Naive thymus-derived CD4-positive, alpha-beta T cell (primary cell): ENCODE data around the gene VAV2. TPM values are rescaled to one million over a fixed set of nuclear protein-coding genes. Genes with fewer than 3 reads are reported as not detected.

Experiments
- ATAC-seq: fragments of 150-1000 bp; cut with Tn5 transposase; 2 replicates; pipeline ENCODE4 v1.10.0; 2021; ENCODE audit warnings: mild to moderate bottlenecking, moderate library complexity
- CTCF ChIA-PET: fragments of 350-600 bp; sonication (Branson Sonifier 250); formaldehyde crosslinking; loops from one replicate; lab custom pipeline; 2021; ENCODE audit warnings: antibody characterized with exemption; lab: Charles Lee
- POLR2A ChIA-PET: fragments of 350-600 bp; sonication (Branson Sonifier 250); formaldehyde crosslinking; loops from one replicate; lab custom pipeline; 2021; ENCODE audit warnings: antibody characterized with exemption, inconsistent platforms; lab: Charles Lee
- DNase-seq, 9 donors: peaks; one replicate each; pipeline versions ENCODE4 v3.0.0 to v3.0.0-alpha.2; 2020 to 2022; ENCODE audit warnings: mixed read lengths in 1 of 9
- H3K27ac ChIP-seq: one replicate; pipeline ENCODE4 v1.7.0; 2013; ENCODE audit warnings: mild to moderate bottlenecking, low read depth, low read length, moderate library complexity
- H3K27me3 ChIP-seq, 2 donors: one replicate each; pipeline ENCODE4 v1.7.0; 2013; ENCODE audit warnings: low read length in 2 of 2, mild to moderate bottlenecking in 2 of 2, moderate library complexity in 2 of 2; ENCODE audit not compliant: control insufficient read depth in 2 of 2, insufficient read depth in 2 of 2
- H3K36me3 ChIP-seq, 3 experiments: 1 replicate in 2 of 3; 2 replicates in 1 of 3; pipeline ENCODE4 v1.7.0; 2013; ENCODE audit warnings: low read length in 3 of 3, mild to moderate bottlenecking in 3 of 3, moderate library complexity in 1 of 3; ENCODE audit not compliant: insufficient read depth in 3 of 3, control insufficient read depth in 2 of 3
- H3K4me1 ChIP-seq, 2 donors: one replicate each; pipeline ENCODE4 v1.7.0; 2013; ENCODE audit warnings: low read length in 2 of 2, mild to moderate bottlenecking in 2 of 2, moderate library complexity in 1 of 2; ENCODE audit not compliant: control insufficient read depth in 2 of 2, insufficient read depth in 2 of 2
- H3K4me3 ChIP-seq: 2 replicates; pipeline ENCODE4 v1.7.0; 2013; ENCODE audit warnings: mild to moderate bottlenecking, low read length
- H3K9me3 ChIP-seq, 3 experiments: 1 replicate in 2 of 3; 2 replicates in 1 of 3; pipeline ENCODE4 v1.7.0; 2013; ENCODE audit warnings: low read length in 3 of 3; ENCODE audit not compliant: control insufficient read depth in 2 of 3
- H3K27ac Mint-ChIP-seq, 9 donors: one replicate each; pipeline ENCODE4 v1.8.0; 2020 to 2022; ENCODE audit warnings: mixed read lengths in 9 of 9, mild to moderate bottlenecking in 8 of 9, moderate library complexity in 5 of 9, inconsistent platforms in 2 of 9
- H3K27me3 Mint-ChIP-seq, 5 donors: one replicate each; pipeline ENCODE4 v1.8.0; 2021 to 2022; ENCODE audit warnings: mixed read lengths in 5 of 5, mild to moderate bottlenecking in 1 of 5
- H3K36me3 Mint-ChIP-seq, 5 donors: one replicate each; pipeline ENCODE4 v1.8.0; 2020 to 2022; ENCODE audit warnings: mixed read lengths in 5 of 5, mild to moderate bottlenecking in 3 of 5, inconsistent platforms in 1 of 5
- H3K4me1 Mint-ChIP-seq, 7 donors: one replicate each; pipeline ENCODE4 v1.8.0; 2020 to 2022; ENCODE audit warnings: mixed read lengths in 7 of 7, mild to moderate bottlenecking in 3 of 7, inconsistent platforms in 1 of 7
- H3K4me3 Mint-ChIP-seq, 10 donors: one replicate each; pipeline ENCODE4 v1.8.0; 2020 to 2022; ENCODE audit warnings: mild to moderate bottlenecking in 10 of 10, mixed read lengths in 10 of 10, moderate library complexity in 6 of 10, inconsistent platforms in 2 of 10
- H3K9me3 Mint-ChIP-seq, 11 donors: one replicate each; pipeline ENCODE4 v1.8.0; 2020 to 2022; ENCODE audit warnings: mixed read lengths in 11 of 11, mild to moderate bottlenecking in 4 of 11, inconsistent platforms in 1 of 11, moderate library complexity in 1 of 11
- intact Hi-C, 2 donors: fragments of 100-400 bp; cut with micrococcal nuclease; formaldehyde crosslinking; loops; one replicate each; pipeline ENCODE4 v1.15.1; 2023
- polyA plus RNA-seq, 2 donors: library from polyadenylated mRNA; unstranded; fragments of 300-500 nt; fragmentation: Illumina TruSeq; gene quantifications; one replicate each; pipeline ENCODE4 v1.2.3, GENCODE V29; 2021
- total RNA-seq, 6 experiments: library from RNA in 5 of 6; stranded (reverse) in 5 of 6; gene quantifications; 1 replicate in 5 of 6; 2 replicates in 1 of 6; pipeline ENCODE4 v1.2.3 and lab custom pipeline; 2021 to 2026

The VAV2 gene
- total and polyA plus RNA-seq, 7 experiments from 2014 or later = 0.18 to 14.4 (median 1.9) TPM

DNA sequence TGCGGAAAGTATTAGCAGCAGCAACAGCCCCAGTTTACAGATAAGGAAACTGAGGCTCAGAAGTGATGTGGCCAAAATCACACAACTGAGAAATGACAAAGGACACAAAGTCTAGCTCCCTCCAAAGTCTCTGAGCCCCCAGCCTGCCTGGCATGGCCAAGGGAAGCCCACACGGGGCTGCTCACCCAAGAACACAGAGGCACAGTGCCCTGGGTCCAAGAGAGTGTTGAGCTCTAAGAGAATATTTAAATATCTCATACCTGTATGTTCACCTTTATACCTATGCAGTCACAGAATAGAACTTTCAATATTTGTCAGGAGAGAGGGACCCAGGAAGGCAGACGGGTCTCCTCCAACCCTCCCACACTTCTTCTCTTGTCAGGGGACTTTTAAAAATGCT, 16.6 kb downstream of the VAV2 start:
- no peaks in the 10 kb centered on the region for H3K36me3 ChIP-seq
- no peaks in the 10 kb centered on the region for H3K9me3 ChIP-seq
- DNase-seq (no peak), ATAC-seq (no peak)
- no peak overlapping the region for H3K27ac ChIP-seq
- ChIA-PET CTCF (no interaction called here), POLR2A (no interaction called here)
- no peaks in the 10 kb centered on the region for H3K27me3 Mint-ChIP-seq
- H3K4me3 Mint-ChIP-seq = no peak overlapping the region
- H3K4me1 ChIP-seq = no peaks in the 10 kb centered on the region
- H3K9me3 Mint-ChIP-seq = no peaks in the 10 kb centered on the region
- no peaks in the 10 kb centered on the region for H3K36me3 Mint-ChIP-seq
- H3K4me3 ChIP-seq = no peak overlapping the region
- no peaks in the 10 kb centered on the region for H3K27me3 ChIP-seq
- intact Hi-C loops = no loop called here
- no peak overlapping the region for H3K27ac Mint-ChIP-seq
- peaks cover 0 to 8% (median 0%) of the 10 kb centered on the region in 7 donors for H3K4me1 Mint-ChIP-seq

DNA sequence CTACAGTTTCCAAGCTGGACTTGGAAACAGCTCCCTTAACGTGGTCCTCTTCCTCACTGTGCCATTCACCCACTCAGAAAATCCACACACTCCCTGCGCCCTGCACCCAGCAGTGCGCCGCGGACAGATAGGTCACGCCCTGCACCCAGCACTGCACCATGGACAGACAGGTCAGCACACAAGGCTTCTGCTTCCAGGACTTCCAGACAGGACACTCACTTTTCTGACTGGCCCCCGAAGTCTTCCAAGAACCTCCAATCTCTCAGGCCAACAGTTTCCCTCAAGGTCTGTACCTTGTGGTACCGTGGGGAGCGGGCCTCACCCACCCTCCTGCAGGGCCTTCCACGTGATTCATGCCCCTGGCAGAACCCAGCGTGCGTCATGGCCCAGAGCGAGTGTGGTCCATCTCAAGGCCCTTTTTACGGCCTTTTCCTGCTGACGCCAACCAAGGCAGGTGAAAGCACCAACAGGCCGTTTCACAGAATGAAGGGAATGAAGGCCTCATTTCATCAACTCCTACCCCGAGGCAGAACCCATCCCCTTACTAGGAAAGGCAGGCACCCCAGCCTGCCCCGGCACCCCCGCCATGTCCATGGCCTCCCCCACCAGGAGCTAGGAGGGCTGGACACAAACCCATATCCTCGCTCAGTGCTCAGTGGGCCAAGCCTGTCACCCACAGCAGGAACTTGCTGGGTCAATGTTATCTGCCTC, 17.3 kb downstream of the VAV2 start:
- H3K4me3 Mint-ChIP-seq = no peak overlapping the region
- Histone ChIP-seq H3K9me3 (no peaks in the 10 kb centered on the region), H3K4me1 (no peaks in the 10 kb centered on the region), H3K27ac (no peak overlapping the region), H3K4me3 (no peak overlapping the region), H3K36me3 (no peaks in the 10 kb centered on the region), H3K27me3 (no peaks in the 10 kb centered on the region)
- CTCF ChIA-PET = no interaction called here
- DNase-seq (no peak), ATAC-seq (no peak)
- no peaks in the 10 kb centered on the region for H3K36me3 Mint-ChIP-seq
- H3K9me3 Mint-ChIP-seq = no peaks in the 10 kb centered on the region
- H3K27me3 Mint-ChIP-seq = peaks cover 0 to 2% (median 0%) of the 10 kb centered on the region in 5 donors
- POLR2A ChIA-PET = no interaction called here
- H3K27ac Mint-ChIP-seq = peak overlapping the region in 1 of 9 donors; percentile 20
- intact Hi-C loops = no loop called here
- peaks cover 0 to 8% (median 0%) of the 10 kb centered on the region in 7 donors for H3K4me1 Mint-ChIP-seq

DNA sequence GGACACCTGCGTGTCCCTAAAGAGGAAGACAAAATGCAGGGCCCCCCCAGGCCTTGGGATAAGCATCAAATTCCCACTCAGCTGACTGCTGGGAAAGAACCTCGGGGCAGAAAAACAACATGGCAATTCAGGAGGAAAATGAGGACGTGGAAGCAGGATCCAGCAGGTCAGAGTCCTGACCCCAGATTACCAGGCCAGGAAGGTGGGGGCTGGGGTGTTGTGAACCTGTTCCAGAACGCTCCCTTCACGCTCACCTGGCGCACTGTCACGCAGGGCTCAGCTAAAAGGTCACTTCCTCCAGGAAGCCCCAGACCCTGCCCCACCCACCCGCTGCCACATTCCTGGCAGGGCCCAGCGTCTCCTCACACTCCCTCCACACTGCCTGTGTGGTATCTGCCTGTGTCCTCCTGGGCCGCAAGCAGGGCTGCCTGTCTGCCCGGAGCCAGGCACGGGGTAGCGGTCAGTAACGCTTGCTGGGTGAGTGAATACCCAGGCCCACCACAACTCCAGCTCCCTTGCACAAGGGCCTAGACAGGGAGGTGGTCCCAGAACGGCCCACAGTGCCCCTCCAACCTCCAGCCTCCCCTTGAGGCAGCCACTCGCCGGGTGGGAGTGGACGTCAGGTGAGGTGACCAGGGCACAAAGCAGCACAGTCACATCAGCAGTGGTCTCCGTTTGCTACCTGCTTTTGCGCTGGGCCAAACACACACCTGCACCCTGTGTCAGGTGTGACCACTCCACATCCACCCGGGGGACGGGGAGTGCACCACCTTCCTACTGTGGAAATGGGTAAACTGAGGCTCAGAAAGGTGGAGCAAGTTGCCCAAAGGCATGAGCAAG, 18.1 kb downstream of the VAV2 start:
- intact Hi-C loops = no loop called here
- H3K27ac Mint-ChIP-seq = no peak overlapping the region
- no peaks in the 10 kb centered on the region for H3K4me1 ChIP-seq
- H3K4me1 Mint-ChIP-seq = peaks cover 0 to 8% (median 0%) of the 10 kb centered on the region in 7 donors
- ChIA-PET CTCF (no interaction called here), POLR2A (no interaction called here)
- no peaks in the 10 kb centered on the region for H3K36me3 Mint-ChIP-seq
- ATAC-seq = no peak
- no peak overlapping the region for H3K27ac ChIP-seq
- no peak overlapping the region for H3K4me3 ChIP-seq
- no peak overlapping the region for H3K4me3 Mint-ChIP-seq
- no peaks in the 10 kb centered on the region for H3K36me3 ChIP-seq
- peaks cover 0 to 2% (median 0%) of the 10 kb centered on the region in 5 donors for H3K27me3 Mint-ChIP-seq
- DNase-seq = no peak
- H3K9me3 ChIP-seq = no peaks in the 10 kb centered on the region
- H3K9me3 Mint-ChIP-seq = no peaks in the 10 kb centered on the region
- no peaks in the 10 kb centered on the region for H3K27me3 ChIP-seq

DNA sequence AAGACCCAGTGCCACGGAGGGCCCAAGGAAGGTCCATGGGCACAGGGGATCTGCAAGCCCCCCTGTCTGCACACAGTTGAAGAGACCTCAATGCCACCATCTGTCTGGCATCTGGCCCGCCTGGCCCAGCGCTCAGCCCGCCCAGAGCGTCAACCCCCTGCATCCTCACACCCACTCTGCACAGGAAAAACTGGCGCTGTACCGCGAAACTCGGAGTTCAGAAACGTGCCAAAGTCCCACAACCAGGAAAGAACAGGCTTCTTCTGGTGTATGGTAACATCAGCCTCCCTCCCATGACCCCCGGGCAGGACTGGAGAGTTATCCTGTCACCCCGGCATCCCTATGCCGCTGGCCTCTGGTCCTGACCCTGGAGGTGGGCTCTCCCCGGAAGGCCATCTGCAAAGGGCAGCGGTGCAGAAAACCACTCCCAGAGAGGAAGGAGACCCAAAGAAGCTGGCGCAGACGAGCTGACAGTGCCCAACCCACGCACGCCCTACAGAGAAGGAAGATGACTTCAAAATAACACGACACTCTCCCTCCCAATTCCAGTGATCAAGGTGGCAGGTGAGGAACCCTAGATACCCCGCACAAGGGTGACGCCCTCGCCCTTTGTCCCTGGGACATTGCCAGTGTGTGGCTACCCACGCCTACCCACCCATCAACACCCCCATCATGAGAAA, 18.9 kb downstream of the VAV2 start:
- ATAC-seq = no peak
- POLR2A ChIA-PET = no interaction called here
- intact Hi-C loops = no loop called here
- Histone ChIP-seq H3K9me3 (no peaks in the 10 kb centered on the region), H3K36me3 (no peaks in the 10 kb centered on the region), H3K4me1 (no peaks in the 10 kb centered on the region), H3K4me3 (no peak overlapping the region), H3K27me3 (no peaks in the 10 kb centered on the region), H3K27ac (no peak overlapping the region)
- CTCF ChIA-PET = no interaction called here
- H3K9me3 Mint-ChIP-seq = no peaks in the 10 kb centered on the region
- peaks cover 0 to 8% (median 0%) of the 10 kb centered on the region in 7 donors for H3K4me1 Mint-ChIP-seq
- H3K27ac Mint-ChIP-seq = peak overlapping the region in 1 of 9 donors; percentile 41
- no peak overlapping the region for H3K4me3 Mint-ChIP-seq
- H3K36me3 Mint-ChIP-seq = no peaks in the 10 kb centered on the region
- no peak for DNase-seq
- H3K27me3 Mint-ChIP-seq = peaks cover 0 to 2% (median 0%) of the 10 kb centered on the region in 5 donors

DNA sequence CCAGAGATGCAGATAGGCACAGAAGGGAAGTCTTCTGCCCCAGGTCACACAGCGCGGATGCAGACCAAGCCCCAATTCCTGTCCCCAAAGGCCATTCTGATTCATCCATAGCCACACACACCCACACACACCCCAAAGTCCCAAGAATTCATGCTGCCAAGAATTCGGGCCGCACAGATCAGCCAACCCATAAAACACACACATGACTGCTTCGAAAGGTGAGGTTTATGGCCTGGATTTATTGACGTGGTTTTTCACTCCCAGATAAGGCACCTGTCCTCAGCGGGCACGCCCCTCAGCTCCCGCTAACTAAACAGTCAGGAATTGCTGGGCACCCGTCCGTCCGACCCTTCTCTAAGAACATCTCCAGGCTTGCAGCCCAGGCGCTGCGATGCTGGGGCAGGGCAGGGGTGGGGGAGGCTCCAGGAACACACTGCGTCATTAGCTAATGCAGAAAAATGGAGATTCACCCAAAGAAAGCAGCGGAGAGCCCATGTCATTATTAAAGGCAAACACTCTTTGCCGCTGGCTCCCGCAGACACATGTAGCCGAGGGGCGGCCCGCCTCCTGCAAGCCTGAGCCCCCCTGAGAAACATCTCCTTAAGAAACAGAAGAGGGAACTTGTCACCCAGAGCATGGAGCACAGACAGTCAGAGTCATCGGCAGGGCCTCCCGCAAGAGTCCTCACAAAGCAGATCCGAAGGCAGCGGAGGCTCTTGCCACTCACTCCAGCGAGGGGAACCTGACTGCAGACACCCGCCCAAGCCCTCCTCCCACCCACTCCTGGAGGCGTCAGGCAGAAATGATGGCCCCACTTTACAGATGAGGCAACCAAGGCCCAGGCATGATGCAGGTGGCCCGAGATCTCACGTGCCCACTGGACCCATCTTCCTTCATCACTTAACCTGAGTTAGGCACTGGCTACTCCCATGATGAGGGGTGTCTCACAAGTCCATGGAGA, 19.9 kb downstream of the VAV2 start:
- Histone ChIP-seq H3K4me3 (no peak overlapping the region), H3K9me3 (no peaks in the 10 kb centered on the region), H3K27ac (no peak overlapping the region), H3K27me3 (no peaks in the 10 kb centered on the region), H3K36me3 (no peaks in the 10 kb centered on the region), H3K4me1 (no peaks in the 10 kb centered on the region)
- ATAC-seq (no peak), DNase-seq (no peak)
- H3K4me1 Mint-ChIP-seq = peaks cover 0 to 8% (median 0%) of the 10 kb centered on the region in 7 donors
- POLR2A ChIA-PET = no interaction called here
- no peak overlapping the region for H3K4me3 Mint-ChIP-seq
- peaks cover 0 to 2% (median 0%) of the 10 kb centered on the region in 5 donors for H3K27me3 Mint-ChIP-seq
- no peak overlapping the region for H3K27ac Mint-ChIP-seq
- no peaks in the 10 kb centered on the region for H3K9me3 Mint-ChIP-seq
- CTCF ChIA-PET = no interaction called here
- no peaks in the 10 kb centered on the region for H3K36me3 Mint-ChIP-seq
- intact Hi-C loops = no loop called here
